Endodermal cell (in vitro differentiated cells): Measurements from ENCODE around the gene SPON2. TPM values are rescaled to one million over a fixed set of nuclear protein-coding genes. Genes with fewer than 3 reads are reported as not detected.

ENCODE experiments used
- DNase-seq: peaks from one replicate; pipeline ENCODE4 v3.0.0-alpha.2; 2017
- H3K27ac ChIP-seq: 2 replicates; pipeline ENCODE4 v1.5.1; 2013; ENCODE audit warnings: mild to moderate bottlenecking, low read depth, low read length, moderate library complexity
- H3K27me3 ChIP-seq: 2 replicates; pipeline ENCODE4 v1.6.1; 2013; ENCODE audit warnings: mild to moderate bottlenecking, low read length, moderate library complexity; ENCODE audit not compliant: insufficient read depth, control insufficient read depth, poor library complexity, severe bottlenecking
- H3K36me3 ChIP-seq: 2 replicates; pipeline ENCODE4 v1.7.0; 2013; ENCODE audit warnings: mild to moderate bottlenecking, low read length, moderate library complexity; ENCODE audit not compliant: control insufficient read depth, insufficient read depth
- H3K4me1 ChIP-seq: one replicate; pipeline ENCODE4 v1.7.0; 2013; ENCODE audit warnings: low read length; ENCODE audit not compliant: control insufficient read depth, insufficient read depth
- H3K4me3 ChIP-seq: 2 replicates; pipeline ENCODE4 v1.5.1; 2013; ENCODE audit warnings: mild to moderate bottlenecking, low read length, moderate library complexity
- H3K9ac ChIP-seq: 2 replicates; pipeline ENCODE4 v1.6.1; 2013; ENCODE audit warnings: mild to moderate bottlenecking, low read length, moderate library complexity; ENCODE audit not compliant: poor library complexity, severe bottlenecking; ENCODE audit errors: extremely low read depth
- H3K9me3 ChIP-seq: 2 replicates; pipeline ENCODE4 v1.6.1; 2013; ENCODE audit warnings: mild to moderate bottlenecking, low read length, moderate library complexity; ENCODE audit not compliant: control insufficient read depth
- H3K27ac Mint-ChIP-seq: 2 replicates; pipeline ENCODE4 v1.8.0; 2020; ENCODE audit warnings: mixed read lengths
- H3K27me3 Mint-ChIP-seq: 2 replicates; pipeline ENCODE4 v1.8.0; 2021; ENCODE audit warnings: mild to moderate bottlenecking, mixed read lengths; ENCODE audit not compliant: insufficient read depth
- H3K36me3 Mint-ChIP-seq: 2 replicates; pipeline ENCODE4 v1.8.0; 2020; ENCODE audit warnings: low read depth, mixed read lengths
- H3K4me1 Mint-ChIP-seq: 2 replicates; pipeline ENCODE4 v1.8.0; 2020; ENCODE audit warnings: mixed read lengths
- H3K4me3 Mint-ChIP-seq: 2 replicates; pipeline ENCODE4 v1.8.0; 2020; ENCODE audit warnings: mild to moderate bottlenecking, moderate library complexity, mixed read lengths
- H3K9me3 Mint-ChIP-seq: 2 replicates; pipeline ENCODE4 v1.8.0; 2020; ENCODE audit warnings: mild to moderate bottlenecking, mixed read lengths
- CTCF ChIP-seq: fragments of 200-600 bp; sonication (generic); conservative IDR thresholded peaks from 2 replicates; pipeline ENCODE4 v1.5.0; 2021; ENCODE audit warnings: antibody characterized with exemption, mild to moderate bottlenecking
- WGBS, 2 experiments: methylation state at CpG; one replicate each; pipeline versions ENCODE4 v1.1.5 to v1.1.7; 2013; ENCODE audit warnings: missing lambda C conversion rate in 2 of 2, mixed read lengths in 1 of 2; ENCODE audit not compliant: insufficient coverage in 1 of 2, insufficient read length in 1 of 2; 5-methylcytosine and 5-hydroxymethylcytosine counted together
- total RNA-seq, 2 donors: library from RNA; stranded (reverse); fragmentation: NEBNext Ultra II Directional in 1 of 2; extraction: Animal tissue kit (Norgen Biotek cat#: 25700) in 1 of 2; gene quantifications; 2 replicates in 1 of 2; 3 replicates in 1 of 2; pipeline ENCODE4 v1.2.1, GENCODE V29; 2021

SPON2 gene
- total RNA-seq, 2 donors from 2014 or later, result 1.4 to 2.6 TPM

- Mint-ChIP-seq H3K9me3 (peaks cover 21% of the 10 kb centered on the region), H3K4me1 (peaks cover 2% of the 10 kb centered on the region), H3K4me3 (no peak overlapping the region), H3K27ac (no peak overlapping the region), H3K36me3 (no peaks in the 10 kb centered on the region), H3K27me3 (peaks cover 64% of the 10 kb centered on the region)
- Histone ChIP-seq H3K4me3 (no peak overlapping the region), H3K27ac (no peak overlapping the region), H3K27me3 (peaks cover 45% of the 10 kb centered on the region), H3K36me3 (no peaks in the 10 kb centered on the region), H3K9ac (no peak overlapping the region), H3K9me3 (peaks cover 13% of the 10 kb centered on the region), H3K4me1 (no peaks in the 10 kb centered on the region)
- no peak for DNase-seq
- no peak for TF ChIP-seq CTCF
- 85 to 89% methylated on average over 3 to 7 of the region's 7 CpGs for WGBS, 2 experiments
Measured at GRCh38 chr4:1175635-1176229, 3.3 kb upstream of the SPON2 start.

- no peak overlapping the region for H3K27ac ChIP-seq
- Mint-ChIP-seq H3K4me3 (no peak overlapping the region), H3K9me3 (peaks cover 16% of the 10 kb centered on the region), H3K27ac (no peak overlapping the region), H3K36me3 (peaks cover 2% of the 10 kb centered on the region), H3K27me3 (peaks cover 65% of the 10 kb centered on the region), H3K4me1 (peaks cover 2% of the 10 kb centered on the region)
- 92 to 97% methylated on average over 12 to 20 of the region's 20 CpGs for WGBS, 2 experiments
- H3K4me3 ChIP-seq, result no peak overlapping the region
- TF ChIP-seq CTCF, result no peak
- no peaks in the 10 kb centered on the region for H3K4me1 ChIP-seq
- peaks cover 9% of the 10 kb centered on the region for H3K9me3 ChIP-seq
- DNase-seq, result peak; percentile 38
- peaks cover 49% of the 10 kb centered on the region for H3K27me3 ChIP-seq
- no peak overlapping the region for H3K9ac ChIP-seq
- H3K36me3 ChIP-seq, result no peaks in the 10 kb centered on the region
Measured at GRCh38 chr4:1174941-1175634, 2.7 kb upstream of the SPON2 start.

- Histone ChIP-seq H3K4me3 (no peak overlapping the region), H3K27ac (no peak overlapping the region), H3K9ac (no peak overlapping the region), H3K36me3 (no peaks in the 10 kb centered on the region), H3K9me3 (no peaks in the 10 kb centered on the region), H3K4me1 (no peaks in the 10 kb centered on the region), H3K27me3 (peaks cover 68% of the 10 kb centered on the region)
- Mint-ChIP-seq H3K9me3 (peaks cover 2% of the 10 kb centered on the region), H3K27me3 (peaks cover 73% of the 10 kb centered on the region), H3K27ac (no peak overlapping the region), H3K4me1 (peaks cover 2% of the 10 kb centered on the region), H3K4me3 (no peak overlapping the region), H3K36me3 (peaks cover 2% of the 10 kb centered on the region)
- no peak for TF ChIP-seq CTCF
- WGBS, 2 experiments, result 74 to 79% methylated on average over 19 to 20 of the region's 20 CpGs
- DNase-seq, result peak; percentile 63
Measured at GRCh38 chr4:1172971-1173757, 781 bp upstream of the SPON2 start.
